Middle frontal gyrus (tissue), 1 donor: ENCODE measurements around the gene FGFR3.

Experiments used
- DNase-seq: peaks from one replicate; pipeline ENCODE4 v3.0.0-alpha.2; 2015; ENCODE audit warnings: low spot score; ENCODE audit errors: extremely low spot score

FGFR3 gene

GRCh38 chr4:1802151-1802715 is 9.1 kb downstream of the FGFR3 start:
- DNase-seq, result no peak

- DNase-seq, result no peak
Measured at GRCh38 chr4:1802720-1803522, 9.8 kb downstream of the FGFR3 start.

- no peak for DNase-seq
Measured at GRCh38 chr4:1803523-1804423, 10.7 kb downstream of the FGFR3 start.

- DNase-seq, result no peak
Measured at GRCh38 chr4:1804638-1805492, 11.8 kb downstream of the FGFR3 start.

- DNase-seq, result no peak
Measured at GRCh38 chr4:1805493-1806222, 12.6 kb downstream of the FGFR3 start.

GRCh38 chr4:1806223-1806564 is 13.1 kb downstream of the FGFR3 start:
- DNase-seq, result no peak

- DNase-seq, result no peak
Measured at GRCh38 chr4:1806596-1807331, 13.7 kb downstream of the FGFR3 start.

- DNase-seq, result no peak
Measured at GRCh38 chr4:1807332-1807777, 14.3 kb downstream of the FGFR3 start.

GRCh38 chr4:1808396-1808795 is 15.3 kb downstream of the FGFR3 start:
- no peak for DNase-seq

- DNase-seq, result no peak
Measured at GRCh38 chr4:1808851-1809753, 16.0 kb downstream of the FGFR3 start.

- DNase-seq, result peak; percentile 21
Measured at GRCh38 chr4:1809754-1810502, 16.8 kb downstream of the FGFR3 start.

GRCh38 chr4:1810765-1811164 is 17.7 kb downstream of the FGFR3 start:
- DNase-seq, result no peak

GRCh38 chr4:1812720-1813119 is 19.6 kb downstream of the FGFR3 start:
- no peak for DNase-seq

GRCh38 chr4:1813231-1813630 is 20.1 kb downstream of the FGFR3 start:
- DNase-seq, result no peak

GRCh38 chr4:1813915-1814314 is 20.8 kb downstream of the FGFR3 start:
- no peak for DNase-seq

- no peak for DNase-seq
Measured at GRCh38 chr4:1814453-1814852, 21.4 kb downstream of the FGFR3 start.

- DNase-seq, result no peak
Measured at GRCh38 chr4:1815096-1815996, 22.3 kb downstream of the FGFR3 start.
